HEK293T (cell line): ENCODE measurements around the gene MADCAM1.

Experiments
- CTCF ChIA-PET: fragments of 350-600 bp; formaldehyde crosslinking; extraction: SDS; loops from one replicate; lab custom pipeline; 2021; ENCODE audit warnings: antibody characterized with exemption, inconsistent platforms; lab: Yijun Ruan, JAX
- POLR2A ChIA-PET: fragments of 350-600 bp; formaldehyde crosslinking; extraction: SDS; loops from one replicate; lab custom pipeline; 2020; ENCODE audit warnings: antibody characterized with exemption, inconsistent platforms; lab: Yijun Ruan, JAX
- DNase-seq: peaks from one replicate; pipeline ENCODE4 v3.0.0; 2012; ENCODE audit warnings: mixed read lengths; ENCODE audit errors: extremely low spot score
- ARNT ChIP-seq: fragments of 450-650 bp; IDR thresholded peaks from 2 replicates; pipeline ENCODE4 v1.6.1; 2017; ENCODE audit warnings: mild to moderate bottlenecking
- BHLHE40 ChIP-seq: fragments of 450-650 bp; IDR thresholded peaks from 2 replicates; pipeline ENCODE4 v1.6.1; 2016; ENCODE audit warnings: mild to moderate bottlenecking, moderate library complexity, borderline replicate concordance
- FOXK2 ChIP-seq: fragments of 450-650 bp; IDR thresholded peaks from 2 replicates; pipeline ENCODE4 v1.6.1; 2016; ENCODE audit warnings: mild to moderate bottlenecking
- FOXM1 ChIP-seq: fragments of 450-650 bp; IDR thresholded peaks from 2 replicates; pipeline ENCODE4 v1.6.1; 2017; ENCODE audit warnings: mild to moderate bottlenecking, borderline replicate concordance
- HDGF ChIP-seq: fragments of 450-650 bp; IDR thresholded peaks from 2 replicates; pipeline ENCODE4 v1.6.1; 2017; ENCODE audit warnings: antibody characterized with exemption, borderline replicate concordance
- L3MBTL2 ChIP-seq: fragments of 450-650 bp; conservative IDR thresholded peaks from 2 replicates; pipeline ENCODE4 v1.6.1; 2016; ENCODE audit warnings: mild to moderate bottlenecking
- LEF1 ChIP-seq: fragments of 450-650 bp; IDR thresholded peaks from 2 replicates; pipeline ENCODE4 v1.6.1; 2017; ENCODE audit warnings: mild to moderate bottlenecking, borderline replicate concordance
- NFRKB ChIP-seq: fragments of 450-650 bp; IDR thresholded peaks from 2 replicates; pipeline ENCODE4 v1.6.1; 2016; ENCODE audit warnings: mild to moderate bottlenecking, moderate library complexity
- SUZ12 ChIP-seq: fragments of 450-650 bp; IDR thresholded peaks from 2 replicates; pipeline ENCODE4 v1.6.1; 2016; ENCODE audit warnings: mild to moderate bottlenecking
- TARDBP ChIP-seq: fragments of 450-650 bp; IDR thresholded peaks from 2 replicates; pipeline ENCODE4 v1.6.1; 2016
- ZNF384 ChIP-seq: fragments of 450-650 bp; IDR thresholded peaks from 2 replicates; pipeline ENCODE4 v1.6.1; 2016
- TF ChIP-seq, protein P1 (sequence below): fragments of 450-650 bp; IDR thresholded peaks from 2 replicates; pipeline ENCODE4 v1.6.1; 2016

MADCAM1 gene

DNA sequence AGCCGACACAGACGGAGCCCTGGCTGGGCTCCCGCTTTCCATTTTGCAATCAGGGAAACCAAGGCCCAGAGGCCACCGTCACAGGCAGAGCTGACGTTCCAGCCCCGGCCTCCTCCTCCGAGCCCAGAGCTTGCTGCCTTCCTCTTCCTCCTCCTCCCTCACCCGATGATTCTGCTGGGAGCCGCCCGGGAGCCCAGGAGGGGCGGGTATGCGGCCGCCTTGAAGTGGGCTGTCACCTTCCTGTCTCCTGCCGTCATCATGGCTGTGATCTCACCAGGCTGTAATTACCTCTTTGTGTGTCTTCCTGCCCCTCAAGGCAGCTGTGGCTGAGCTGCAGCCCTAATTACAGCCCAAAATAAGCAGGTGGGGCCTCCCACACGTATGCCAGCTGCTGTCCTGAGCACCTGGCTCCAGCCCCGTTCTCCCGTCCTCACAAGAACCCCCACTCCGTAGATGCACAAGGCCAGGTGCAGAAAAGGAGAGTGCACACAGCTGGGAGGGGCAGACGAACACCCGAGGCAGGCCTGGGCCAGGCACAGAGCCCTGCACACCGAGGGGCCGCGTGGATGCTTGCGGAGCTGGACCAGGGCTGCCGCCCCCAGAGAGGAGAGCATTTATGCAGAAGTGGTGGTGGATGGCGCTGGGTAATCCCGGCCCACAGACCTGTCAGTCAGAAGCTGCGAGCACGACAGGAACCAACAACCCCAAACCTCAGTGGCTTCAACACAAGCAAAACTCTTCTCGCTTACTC lies 15.0 kb downstream of the MADCAM1 start:
- ChIA-PET POLR2A (interaction anchor here (2.0 to 4.9 kb wide), 4 partner anchors 11 to 22 kb away, joined by 5 to 22 read pairs (median 12); partner anchors contain the start of gene CDC34), CTCF (interaction anchor here (0.6 to 2.5 kb wide), 5 partner anchors 10 to 85 kb away, joined by 3 to 26 read pairs (median 4); partner anchors contain the start of gene CDC34)
- TF ChIP-seq ZNF384 (no peak), FOXK2 (no peak)
- TF ChIP-seq, protein P1, sequence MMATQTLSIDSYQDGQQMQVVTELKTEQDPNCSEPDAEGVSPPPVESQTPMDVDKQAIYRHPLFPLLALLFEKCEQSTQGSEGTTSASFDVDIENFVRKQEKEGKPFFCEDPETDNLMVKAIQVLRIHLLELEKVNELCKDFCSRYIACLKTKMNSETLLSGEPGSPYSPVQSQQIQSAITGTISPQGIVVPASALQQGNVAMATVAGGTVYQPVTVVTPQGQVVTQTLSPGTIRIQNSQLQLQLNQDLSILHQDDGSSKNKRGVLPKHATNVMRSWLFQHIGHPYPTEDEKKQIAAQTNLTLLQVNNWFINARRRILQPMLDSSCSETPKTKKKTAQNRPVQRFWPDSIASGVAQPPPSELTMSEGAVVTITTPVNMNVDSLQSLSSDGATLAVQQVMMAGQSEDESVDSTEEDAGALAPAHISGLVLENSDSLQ = no peak
- DNase-seq = no peak

DNA sequence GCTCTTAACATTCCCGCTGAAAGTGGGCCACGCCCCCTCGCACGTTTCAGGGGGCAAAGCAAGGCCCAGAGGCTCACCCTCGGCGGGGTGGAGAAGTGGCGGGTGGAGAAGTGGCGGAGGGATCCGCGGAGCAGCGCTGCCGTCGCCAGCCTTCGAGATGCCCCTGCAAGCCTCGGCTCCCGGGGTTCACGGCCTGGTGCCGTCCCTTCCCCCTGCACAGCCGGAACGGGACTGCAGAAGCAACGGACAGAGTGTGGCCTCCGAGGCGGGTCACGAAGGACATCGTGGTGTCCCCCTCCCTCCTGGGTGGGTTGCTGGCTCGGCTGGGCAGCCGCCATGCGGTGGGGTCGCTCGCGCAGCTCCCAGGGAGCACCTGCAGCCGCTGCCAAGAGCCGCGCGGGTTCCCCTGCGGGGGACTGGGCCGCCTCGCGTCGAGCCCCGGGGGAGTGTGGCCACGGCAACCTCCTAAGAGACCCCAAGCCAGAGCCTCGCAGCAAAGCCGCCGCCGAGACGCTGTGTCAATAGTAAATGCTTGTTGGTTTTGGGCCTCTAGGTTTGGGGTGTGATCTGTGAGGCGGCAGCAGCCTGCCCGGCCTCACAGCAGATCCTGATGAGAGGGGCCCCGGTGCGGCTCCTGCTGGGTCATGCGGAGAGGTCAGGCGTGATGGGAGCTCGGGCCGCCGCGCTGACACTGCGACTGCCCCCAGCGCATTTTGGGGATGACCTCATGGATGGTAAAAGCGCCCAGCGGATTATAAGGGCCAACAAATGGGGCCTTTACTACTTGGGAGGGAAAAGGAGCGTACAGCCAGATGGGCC lies 16.5 kb downstream of the MADCAM1 start:
- TF ChIP-seq TARDBP (no peak), L3MBTL2 (peak; percentile 61)
- CTCF ChIA-PET = interaction anchor here (0.6 kb wide), 1 partner anchor 9 kb away, joined by 3 read pairs; no protein-coding TSS in a partner anchor
- POLR2A ChIA-PET = interaction anchor here (4.9 kb wide), 1 partner anchor 19 kb away, joined by 22 read pairs; the partner anchor contains the start of gene CDC34
- no peak for DNase-seq

DNA sequence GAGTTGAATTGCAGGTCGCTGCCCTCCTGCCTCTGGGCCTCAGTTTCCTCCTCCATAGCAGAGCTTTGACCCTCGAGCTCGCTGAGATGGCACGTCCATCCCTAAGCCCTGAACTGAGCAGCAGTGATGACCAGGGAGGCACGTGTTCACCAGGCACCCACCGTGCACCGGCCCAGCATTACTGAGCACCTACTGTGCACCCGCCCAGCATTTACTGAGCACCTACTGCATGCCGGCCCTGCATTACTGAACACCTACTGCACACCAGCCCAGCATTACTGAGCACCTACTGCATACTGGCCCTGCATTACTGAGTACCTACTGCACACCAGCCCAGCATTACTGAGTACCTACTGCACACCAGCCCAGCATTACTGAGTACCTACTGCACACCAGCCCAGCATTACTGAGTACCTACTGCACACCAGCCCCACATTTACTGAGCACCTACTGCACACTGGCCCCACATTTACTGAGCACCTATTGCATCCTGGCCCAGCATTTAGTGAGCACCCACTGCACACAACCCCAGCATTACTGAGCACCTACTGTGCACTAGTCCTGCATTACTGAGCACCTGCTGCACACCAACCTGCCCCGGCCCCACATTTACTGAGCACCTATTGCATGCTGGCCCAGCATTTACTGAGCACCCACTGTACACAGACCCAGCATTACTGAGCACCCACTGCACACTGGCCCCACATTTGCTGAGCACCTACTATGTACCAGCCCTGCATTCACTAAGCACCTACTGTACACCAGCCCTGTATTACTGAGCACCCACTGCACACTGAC lies 17.3 kb downstream of the MADCAM1 start:
- TF ChIP-seq BHLHE40 = no peak
- TF ChIP-seq HDGF = no peak
- no peak for DNase-seq
- ChIA-PET CTCF (no interaction called here), POLR2A (interaction anchor here (4.9 kb wide), 1 partner anchor 18 kb away, joined by 22 read pairs; the partner anchor contains the start of gene CDC34)

DNA sequence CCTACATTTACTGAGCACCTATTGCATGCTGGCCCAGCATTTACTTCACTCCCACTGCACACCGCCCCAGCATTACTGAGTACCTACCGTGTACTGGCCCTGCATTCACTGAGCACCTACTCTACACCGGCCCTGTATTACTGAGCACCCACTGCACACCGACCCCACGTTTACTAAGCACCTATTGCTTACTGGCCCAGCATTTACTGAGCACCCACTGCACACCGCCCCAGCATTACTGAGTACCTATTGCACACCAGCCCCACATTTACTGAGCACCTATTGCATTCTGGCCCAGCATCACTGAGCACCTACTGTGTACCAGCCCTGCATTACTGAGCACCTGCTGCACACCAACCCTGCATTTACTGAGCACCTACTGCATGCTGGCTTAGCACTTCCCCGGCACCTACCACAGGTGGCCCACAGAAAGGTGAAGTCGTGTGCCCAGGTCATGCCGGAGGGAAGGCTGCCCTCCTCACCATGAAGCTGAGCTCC lies 17.9 kb downstream of the MADCAM1 start:
- CTCF ChIA-PET = no interaction called here
- TF ChIP-seq SUZ12 (no peak), NFRKB (no peak), LEF1 (no peak)
- TF ChIP-seq, protein P1 = no peak
- POLR2A ChIA-PET = no interaction called here
- no peak for DNase-seq

DNA sequence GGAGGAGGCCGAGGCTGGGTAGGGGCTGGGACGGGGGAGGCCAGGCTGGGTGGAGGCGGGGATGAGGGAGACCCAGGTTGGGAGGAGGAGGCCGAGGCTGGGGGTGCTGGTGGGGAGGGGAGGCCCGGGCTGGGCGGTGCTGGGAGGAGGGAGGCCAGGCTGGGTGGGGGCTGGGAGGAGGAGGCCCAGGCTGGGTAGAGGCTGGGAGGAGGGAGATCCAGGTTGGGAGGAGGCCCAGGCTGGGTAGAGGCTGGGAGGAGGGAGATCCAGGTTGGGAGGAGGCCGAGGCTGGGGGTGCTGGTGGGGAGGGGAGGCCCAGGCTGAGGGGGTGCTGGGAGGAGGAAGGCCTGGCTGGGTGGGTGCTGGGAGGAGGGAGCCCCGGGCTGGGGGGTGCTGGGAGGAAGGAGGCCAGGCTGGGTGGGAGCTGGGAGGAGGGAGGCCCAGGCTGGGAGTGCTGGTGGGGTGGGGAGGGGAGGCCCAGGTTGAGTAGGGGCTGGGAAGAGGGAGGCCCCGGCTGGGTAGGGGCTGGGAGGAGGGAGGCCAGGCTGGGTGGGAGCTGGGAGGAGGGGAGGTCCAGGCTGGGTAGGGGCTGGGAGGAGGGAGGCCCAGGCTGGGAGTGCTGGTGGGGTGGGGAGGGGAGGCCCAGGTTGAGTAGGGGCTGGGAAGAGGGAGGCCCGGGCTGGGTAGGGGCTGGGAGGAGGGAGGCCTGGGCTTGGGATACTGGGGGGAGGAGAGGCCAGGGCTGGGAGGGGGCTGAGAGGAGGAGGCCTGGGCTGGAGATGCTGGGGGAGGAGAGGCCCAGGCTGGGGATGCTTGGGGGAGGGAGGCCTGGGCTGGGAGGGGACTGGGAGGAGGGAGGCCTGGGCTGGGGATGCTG lies 21.7 kb downstream of the MADCAM1 start:
- CTCF ChIA-PET = interaction anchor here (0.6 kb wide), 1 partner anchor 12 kb away, joined by 4 read pairs; no protein-coding TSS in a partner anchor
- TF ChIP-seq ZNF384 (no peak), TARDBP (no peak)
- no peak for DNase-seq
- POLR2A ChIA-PET = interaction anchor here (1.0 to 1.9 kb wide), 2 partner anchors 13 to 54 kb away, joined by 3 to 7 read pairs; partner anchors contain the start of genes BSG and CDC34

DNA sequence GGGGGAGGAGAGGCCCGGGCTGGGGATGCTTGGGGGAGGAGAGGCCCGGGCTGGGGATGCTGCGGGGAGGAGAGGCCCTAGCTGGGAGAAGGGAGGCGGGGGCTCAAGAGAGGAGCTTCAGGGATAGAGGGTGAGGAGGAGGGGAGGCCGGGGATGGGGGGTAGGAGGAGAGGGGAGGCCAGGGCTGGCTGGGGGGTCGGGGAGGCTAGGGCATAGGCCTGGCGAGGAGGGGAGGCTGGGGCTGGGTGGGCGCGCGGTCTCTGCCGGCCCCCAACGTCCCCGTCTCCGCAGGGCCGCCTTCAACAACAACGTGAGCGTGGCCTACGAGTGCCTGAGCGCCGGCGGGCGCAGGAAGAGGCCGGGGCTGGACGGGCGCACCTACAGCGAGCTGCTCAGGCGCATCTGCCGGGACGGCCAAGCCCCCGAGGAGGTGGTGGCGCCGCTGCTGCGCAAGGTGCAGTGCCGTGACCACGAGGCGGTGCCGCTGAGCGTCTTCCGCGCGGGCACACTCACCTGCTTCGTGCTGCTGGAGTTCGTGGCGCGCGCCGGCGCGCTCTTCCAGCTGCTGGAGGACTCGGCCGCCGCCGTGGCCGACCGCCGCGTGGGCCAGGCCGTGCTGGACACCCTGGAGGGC lies 22.4 kb downstream of the MADCAM1 start:
- DNase-seq = no peak
- TF ChIP-seq ARNT = no peak
- TF ChIP-seq HDGF = no peak
- TF ChIP-seq FOXM1 = no peak
- no peak for TF ChIP-seq LEF1
- TF ChIP-seq SUZ12 = no peak
- ChIA-PET CTCF (interaction anchor here (0.6 to 0.7 kb wide), 2 partner anchors 12 to 106 kb away, joined by 4 read pairs; no protein-coding TSS in a partner anchor), POLR2A (interaction anchor here (1.0 to 1.9 kb wide), 2 partner anchors 12 to 53 kb away, joined by 3 to 7 read pairs; partner anchors contain the start of genes BSG and CDC34)
